MCF 10A (cell line): Measurements from ENCODE around the gene MYO5C. TPM values are rescaled to one million over a fixed set of nuclear protein-coding genes. Genes with fewer than 3 reads are reported as not detected.

ENCODE experiments used
- BruUV-seq: library from RNA; stranded (reverse); fragments of 400-500 nt; replicated peaks from 2 replicates; lab custom pipeline; 2021; lab: Mats Ljungman, UMichigan
- CTCF ChIA-PET: fragments of 300-600 bp; sonication (Branson Sonifier 250); formaldehyde crosslinking; extraction: SDS; loops from one replicate; lab custom pipeline; 2021; ENCODE audit warnings: antibody characterized with exemption, inconsistent platforms; lab: Yijun Ruan, JAX
- POLR2A ChIA-PET: fragments of 300-600, 350-650 bp; sonication (Branson Sonifier 250); formaldehyde crosslinking; extraction: SDS; loops from one replicate; lab custom pipeline; 2020; ENCODE audit warnings: antibody characterized with exemption, inconsistent platforms; lab: Yijun Ruan, JAX
- DNase-seq: peaks from one replicate; pipeline ENCODE4 v3.0.0-alpha.2; 2018; ENCODE audit not compliant: unreplicated experiment
- H3K27ac Mint-ChIP-seq: one replicate; pipeline ENCODE4 v1.8.0; 2022; ENCODE audit warnings: mild to moderate bottlenecking, low read depth, mixed read lengths; ENCODE audit not compliant: unreplicated experiment
- H3K27me3 Mint-ChIP-seq: one replicate; pipeline ENCODE4 v1.8.0; 2022; ENCODE audit warnings: mixed read lengths; ENCODE audit not compliant: insufficient read depth, unreplicated experiment
- H3K36me3 Mint-ChIP-seq: one replicate; pipeline ENCODE4 v1.8.0; 2022; ENCODE audit warnings: mild to moderate bottlenecking, moderate library complexity, mixed read lengths; ENCODE audit not compliant: insufficient read depth, unreplicated experiment
- H3K4me1 Mint-ChIP-seq: one replicate; pipeline ENCODE4 v1.8.0; 2022; ENCODE audit warnings: mixed read lengths; ENCODE audit not compliant: insufficient read depth, unreplicated experiment
- H3K4me3 Mint-ChIP-seq: one replicate; pipeline ENCODE4 v1.8.0; 2022; ENCODE audit warnings: mild to moderate bottlenecking, moderate library complexity, mixed read lengths; ENCODE audit not compliant: unreplicated experiment
- H3K9me3 Mint-ChIP-seq: one replicate; pipeline ENCODE4 v1.8.0; 2022; ENCODE audit warnings: mixed read lengths; ENCODE audit not compliant: unreplicated experiment
- intact Hi-C: fragments of 100-400 bp; cut with micrococcal nuclease; formaldehyde crosslinking; loops from 2 replicates; pipeline ENCODE4 v1.14.1; 2022
- total RNA-seq: library from RNA; stranded (reverse); gene quantifications from 2 replicates; pipeline ENCODE4 v1.2.3, GENCODE V29; 2022
- TF ChIP-seq, protein P1 (sequence below): fragments of 200-600 bp; IDR thresholded peaks from one replicate; pipeline ENCODE4 v1.8.0; 2022; ENCODE audit warnings: antibody characterized with exemption, mild to moderate bottlenecking; ENCODE audit not compliant: unreplicated experiment

MYO5C gene
- total RNA-seq, 1 experiment from 2014 or later: 29.4 TPM

DNA sequence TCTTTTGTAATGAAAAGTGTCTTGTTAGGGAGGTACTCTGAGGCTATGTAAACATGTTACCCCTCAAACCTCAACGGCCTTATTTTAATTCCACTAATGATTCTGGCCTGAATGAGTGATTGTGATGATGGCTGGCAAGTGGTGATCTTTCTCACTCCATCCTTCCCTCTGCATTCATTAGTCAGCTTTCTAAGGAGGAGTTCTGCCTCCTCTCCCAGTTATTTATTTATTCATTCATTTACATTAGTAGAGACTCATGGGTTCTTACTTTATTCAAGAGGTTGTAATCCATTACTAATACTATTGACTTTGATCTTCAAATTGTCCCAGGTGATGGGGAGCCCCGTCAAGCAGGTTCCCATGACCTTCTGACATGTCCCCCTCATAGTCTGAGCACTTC is 139.7 kb downstream of the MYO5C start:
- Mint-ChIP-seq H3K9me3 (no peaks in the 10 kb centered on the region), H3K27ac (no peak overlapping the region), H3K36me3 (peaks cover 23% of the 10 kb centered on the region), H3K4me1 (no peaks in the 10 kb centered on the region), H3K27me3 (no peaks in the 10 kb centered on the region), H3K4me3 (no peak overlapping the region)
- DNase-seq: no peak
- ChIA-PET CTCF (interaction anchor here (2.1 kb wide), 1 partner anchor 9 kb away, joined by 6 read pairs; no protein-coding TSS in a partner anchor), POLR2A (no interaction called here)
- intact Hi-C loops: no loop called here
- TF ChIP-seq, protein P1, sequence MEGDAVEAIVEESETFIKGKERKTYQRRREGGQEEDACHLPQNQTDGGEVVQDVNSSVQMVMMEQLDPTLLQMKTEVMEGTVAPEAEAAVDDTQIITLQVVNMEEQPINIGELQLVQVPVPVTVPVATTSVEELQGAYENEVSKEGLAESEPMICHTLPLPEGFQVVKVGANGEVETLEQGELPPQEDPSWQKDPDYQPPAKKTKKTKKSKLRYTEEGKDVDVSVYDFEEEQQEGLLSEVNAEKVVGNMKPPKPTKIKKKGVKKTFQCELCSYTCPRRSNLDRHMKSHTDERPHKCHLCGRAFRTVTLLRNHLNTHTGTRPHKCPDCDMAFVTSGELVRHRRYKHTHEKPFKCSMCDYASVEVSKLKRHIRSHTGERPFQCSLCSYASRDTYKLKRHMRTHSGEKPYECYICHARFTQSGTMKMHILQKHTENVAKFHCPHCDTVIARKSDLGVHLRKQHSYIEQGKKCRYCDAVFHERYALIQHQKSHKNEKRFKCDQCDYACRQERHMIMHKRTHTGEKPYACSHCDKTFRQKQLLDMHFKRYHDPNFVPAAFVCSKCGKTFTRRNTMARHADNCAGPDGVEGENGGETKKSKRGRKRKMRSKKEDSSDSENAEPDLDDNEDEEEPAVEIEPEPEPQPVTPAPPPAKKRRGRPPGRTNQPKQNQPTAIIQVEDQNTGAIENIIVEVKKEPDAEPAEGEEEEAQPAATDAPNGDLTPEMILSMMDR: no peak
- no TSS peak for BruUV-seq

DNA sequence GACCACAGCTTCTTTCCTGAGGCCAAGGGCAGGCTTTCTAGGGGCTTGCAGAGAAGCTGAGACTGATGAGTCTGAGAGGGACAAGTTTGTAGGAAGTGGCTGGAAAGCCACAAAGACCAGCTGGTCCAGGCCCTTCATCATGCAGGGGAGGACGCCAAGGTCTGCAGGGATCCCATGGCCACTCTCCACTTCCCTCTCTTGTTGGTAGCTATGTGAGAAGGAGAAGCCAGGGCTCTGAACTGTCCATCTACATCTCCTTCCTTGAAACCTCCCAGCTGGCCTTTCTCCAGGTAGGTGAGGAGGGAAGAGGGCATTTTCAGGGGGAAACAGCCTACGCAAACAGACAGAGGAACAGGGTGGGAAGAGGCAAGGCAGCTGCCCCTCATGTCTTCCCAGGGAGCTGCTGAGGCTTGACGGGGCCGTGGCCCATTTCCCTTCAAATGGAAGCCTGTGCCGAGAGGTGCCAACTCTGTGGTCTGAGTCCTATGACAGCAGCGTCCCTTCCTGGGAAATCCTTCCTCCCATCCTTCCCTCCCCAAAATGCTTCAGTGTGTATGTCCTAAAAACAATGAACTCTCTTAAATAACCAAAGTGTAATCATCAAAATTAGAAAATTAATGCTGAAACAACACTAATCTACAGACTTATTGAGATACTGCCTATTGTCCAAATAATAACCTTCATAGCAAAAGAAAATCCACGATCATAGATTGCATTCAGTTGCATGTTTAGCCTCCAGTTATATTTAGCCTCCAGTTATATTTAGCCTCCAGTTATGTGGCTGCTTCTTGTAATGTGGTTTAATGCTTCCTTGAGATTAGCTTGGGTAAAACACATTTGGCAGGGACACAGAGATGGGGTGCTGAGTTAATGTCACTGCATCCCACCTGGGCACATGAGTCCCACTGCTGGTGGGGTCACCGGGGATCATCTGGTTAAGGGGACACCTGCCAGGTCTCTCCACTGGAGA is 140.4 kb downstream of the MYO5C start:
- TF ChIP-seq, protein P1: no peak
- H3K4me1 Mint-ChIP-seq: no peaks in the 10 kb centered on the region
- POLR2A ChIA-PET: no interaction called here
- no peak overlapping the region for H3K27ac Mint-ChIP-seq
- H3K27me3 Mint-ChIP-seq: no peaks in the 10 kb centered on the region
- DNase-seq: no peak
- H3K4me3 Mint-ChIP-seq: no peak overlapping the region
- intact Hi-C loops: no loop called here
- CTCF ChIA-PET: interaction anchor here (0.6 to 2.1 kb wide), 2 partner anchors 9 to 35 kb away, joined by 6 read pairs; no protein-coding TSS in a partner anchor
- H3K36me3 Mint-ChIP-seq: peaks cover 16% of the 10 kb centered on the region
- no peaks in the 10 kb centered on the region for H3K9me3 Mint-ChIP-seq
- no TSS peak for BruUV-seq

DNA sequence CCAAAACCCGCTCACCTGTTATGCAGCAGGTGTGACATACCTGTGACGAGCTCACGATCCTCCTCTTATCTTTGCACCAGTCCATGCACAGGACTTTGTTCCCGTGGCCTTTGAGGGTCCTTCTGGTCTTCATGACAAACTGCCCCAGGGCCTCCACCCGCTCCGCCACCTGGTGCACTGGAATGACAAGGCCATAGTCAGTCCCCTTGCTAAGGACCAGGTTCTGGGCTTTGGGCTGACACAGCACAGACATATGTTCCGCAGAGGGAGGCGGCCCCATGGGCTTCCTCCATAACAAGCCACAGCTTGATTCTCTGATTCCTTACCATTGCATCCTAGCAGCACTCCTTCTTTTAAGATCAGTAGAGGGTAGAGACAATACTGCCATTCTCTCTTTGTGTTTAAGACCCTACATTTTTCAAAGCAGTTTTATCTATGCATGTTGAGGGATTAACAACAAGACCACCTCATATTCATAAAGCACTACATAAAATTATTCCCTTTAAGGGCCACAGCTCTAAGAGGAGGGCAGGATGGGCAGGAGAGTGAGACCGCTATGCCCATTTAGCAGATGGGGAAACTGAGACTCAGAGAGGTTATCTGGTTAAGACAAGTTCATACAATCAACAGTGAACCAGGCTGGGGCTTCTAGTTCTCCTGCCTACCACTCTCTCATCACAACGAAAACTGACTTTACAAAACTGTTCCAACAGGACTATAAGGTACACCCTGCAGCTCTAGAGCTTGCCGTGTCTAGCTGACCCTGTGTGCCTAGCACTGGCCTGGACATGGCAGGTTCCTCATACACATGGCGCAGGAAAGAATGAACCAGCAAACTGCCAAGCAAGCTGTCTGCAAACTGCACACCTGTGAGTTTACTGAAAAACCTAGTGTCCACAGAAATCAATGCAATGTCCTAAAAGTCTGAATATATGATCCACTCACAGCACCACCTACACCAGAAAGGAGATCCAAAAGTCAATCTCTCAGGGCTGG is 141.4 kb downstream of the MYO5C start:
- CTCF ChIA-PET: interaction anchor here (0.6 to 2.1 kb wide), 4 partner anchors 10 to 74 kb away, joined by 4 to 8 read pairs (median 6); no protein-coding TSS in a partner anchor
- Mint-ChIP-seq H3K9me3 (no peaks in the 10 kb centered on the region), H3K27me3 (no peaks in the 10 kb centered on the region), H3K27ac (no peak overlapping the region), H3K4me1 (no peaks in the 10 kb centered on the region), H3K4me3 (no peak overlapping the region), H3K36me3 (peaks cover 15% of the 10 kb centered on the region)
- TF ChIP-seq, protein P1: no peak
- intact Hi-C loops: no loop called here
- BruUV-seq: no TSS peak
- no peak for DNase-seq
- POLR2A ChIA-PET: interaction anchor here (1.2 kb wide), 1 partner anchor 25 kb away, joined by 3 read pairs; no protein-coding TSS in a partner anchor
